DMS53 treated with DMSO at 0.1 percent for 48 hours (cell line): ENCODE data around the gene FADS6.
A peak's percentile ranks its signal among the peaks of the same experiment; 100 is the strongest.

Experiments used
- DNase-seq: peaks from one replicate; lab custom pipeline; 2025; ENCODE audit not compliant: unreplicated experiment; lab: John Stamatoyannopoulos, UW

Gene FADS6

DNA sequence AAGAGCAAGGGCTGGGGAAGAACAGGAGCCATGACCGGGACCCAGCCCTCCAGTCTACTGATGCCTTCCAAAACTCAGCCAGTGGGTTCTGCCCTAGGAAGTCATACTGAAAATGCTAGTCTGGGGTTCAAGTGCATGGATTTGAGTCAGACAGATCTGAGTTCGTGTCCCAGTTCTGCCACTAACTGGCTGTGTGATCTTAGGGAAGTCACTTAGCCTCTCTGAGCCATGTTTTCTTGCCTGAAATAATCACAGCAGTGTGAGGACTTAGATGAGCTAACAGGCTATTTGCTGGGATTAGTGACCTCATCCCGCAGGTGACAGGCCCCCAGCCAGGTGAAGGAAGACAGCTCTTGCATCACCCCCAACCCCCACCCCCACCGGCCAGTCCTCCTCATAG is 38.1 kb downstream of the FADS6 start:
- no peak for DNase-seq

DNA sequence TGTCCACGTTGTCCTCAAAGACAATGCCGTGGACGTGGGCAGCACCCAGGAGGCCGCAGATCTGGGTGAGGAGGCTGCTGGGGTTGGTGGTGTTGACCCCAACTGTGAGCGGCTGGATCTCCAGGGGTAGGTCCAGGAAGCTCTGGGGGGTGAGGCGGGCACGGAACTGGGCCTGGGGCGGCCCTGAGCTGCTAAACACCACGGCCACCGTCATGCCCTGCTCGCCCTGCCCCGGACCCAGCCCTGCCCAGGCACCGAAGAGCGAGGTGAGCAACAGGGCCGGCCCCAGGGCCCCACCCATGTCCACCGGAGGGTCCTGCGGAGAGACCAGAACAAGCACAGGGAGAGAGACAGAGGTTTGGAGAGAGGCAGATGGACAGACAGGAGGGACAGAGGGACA is 38.6 kb downstream of the FADS6 start:
- DNase-seq = no peak

DNA sequence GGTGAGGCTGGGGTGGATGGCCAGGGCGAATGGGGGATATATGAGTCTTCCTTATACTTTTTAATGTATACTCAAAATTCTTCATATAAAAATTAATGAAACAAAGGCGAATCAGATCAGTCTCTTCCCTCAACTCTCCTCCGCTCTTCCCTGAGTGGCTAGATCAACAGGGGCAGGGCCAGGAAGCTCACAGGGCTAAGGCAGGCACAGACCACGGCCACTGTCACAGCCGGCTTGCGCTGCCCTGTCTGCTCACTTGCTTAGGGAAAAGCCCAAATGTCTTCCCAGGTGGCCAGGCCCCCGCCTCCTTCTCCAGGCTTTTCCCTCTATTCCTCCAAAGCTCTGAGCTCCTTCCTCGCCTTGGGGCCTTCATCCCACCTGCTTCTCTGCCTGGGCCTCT is 39.8 kb downstream of the FADS6 start:
- no peak for DNase-seq

DNA sequence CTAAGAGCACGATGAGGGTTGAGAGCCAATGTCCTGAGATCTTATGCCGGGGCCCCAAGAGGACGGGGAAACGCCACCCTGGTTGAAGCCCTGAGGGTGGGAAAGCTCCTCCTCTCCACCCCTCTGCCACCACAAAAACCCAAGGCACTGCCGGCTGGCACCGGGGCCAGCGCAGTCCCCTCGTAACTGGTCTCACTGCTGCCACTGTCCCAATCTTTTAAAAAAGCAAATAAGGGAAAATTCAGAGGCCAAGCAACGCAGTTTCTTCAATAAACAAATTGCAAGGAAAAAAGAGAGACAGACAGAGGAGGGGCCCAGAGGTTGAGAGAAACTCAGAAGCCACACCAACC is 40.4 kb downstream of the FADS6 start:
- no peak for DNase-seq

DNA sequence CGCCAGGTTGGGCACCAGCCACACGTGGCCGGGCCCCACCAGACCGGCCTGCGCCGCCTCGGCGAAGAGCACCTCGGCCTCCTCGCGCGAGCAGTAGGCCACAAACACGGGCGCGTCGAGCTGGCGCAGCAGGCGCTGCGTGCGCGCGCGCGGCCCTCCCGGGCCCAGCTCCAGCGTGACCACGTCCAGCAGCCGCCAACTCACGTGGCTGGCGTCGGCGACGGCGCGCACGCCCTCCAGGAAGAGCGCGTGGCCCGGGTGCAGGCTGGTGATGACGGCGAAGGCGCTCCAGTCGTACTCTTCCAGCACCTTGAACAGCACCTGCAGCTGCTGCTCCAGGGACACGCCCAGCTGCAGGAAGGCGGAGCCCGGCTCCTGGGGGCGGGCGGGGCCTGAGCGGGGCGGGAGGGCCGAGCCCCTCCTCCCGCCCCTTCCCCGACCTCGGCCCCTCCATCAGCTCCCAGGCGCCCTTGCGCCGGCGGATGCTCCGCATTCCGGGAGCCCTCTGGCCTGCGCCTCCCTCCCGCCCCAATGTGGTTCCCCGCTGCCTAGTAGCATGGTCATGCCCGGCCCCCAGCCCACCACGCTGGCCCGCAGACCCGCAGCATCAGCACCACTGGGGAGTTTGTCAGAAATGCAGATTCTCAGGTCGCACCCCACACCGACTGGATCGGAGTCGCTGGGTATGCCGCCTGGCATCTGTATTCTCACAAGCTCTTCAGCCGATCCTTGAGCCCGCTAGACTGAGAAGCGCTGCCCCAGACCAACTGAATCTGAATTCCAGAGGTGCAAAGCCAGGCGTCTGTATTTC is 41.0 kb downstream of the FADS6 start:
- DNase-seq = peak; percentile 58

DNA sequence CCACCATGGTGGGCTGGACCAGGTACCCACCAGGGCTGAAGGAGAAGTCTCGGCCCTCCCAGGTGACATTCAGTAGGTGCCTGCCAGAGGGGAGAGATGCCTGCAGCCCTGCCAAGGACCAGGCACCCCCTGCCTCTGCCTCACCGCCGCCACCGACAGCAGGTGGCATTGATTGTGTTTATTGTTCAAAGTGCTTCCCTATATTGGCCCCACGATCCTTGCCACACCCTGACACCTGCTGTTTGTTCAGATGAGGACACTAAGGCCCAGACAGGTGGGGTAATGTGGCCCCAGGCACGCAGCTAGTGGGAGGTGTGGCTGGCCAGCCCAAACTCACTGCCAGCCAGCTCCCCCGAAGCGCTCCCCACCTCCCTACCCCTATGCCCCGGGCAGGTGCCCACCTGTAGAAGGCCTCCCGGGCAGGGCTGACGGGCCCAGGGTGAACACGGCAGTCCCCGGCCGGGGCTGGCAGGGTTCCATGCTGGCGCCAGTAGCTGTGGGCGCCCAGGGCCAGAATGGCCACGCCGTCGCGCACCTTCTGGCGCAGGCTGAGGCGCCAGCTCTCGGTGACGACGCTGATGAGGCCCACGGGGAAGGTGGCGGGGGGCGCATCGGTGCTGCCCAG is 41.7 kb downstream of the FADS6 start:
- DNase-seq = peak; percentile 85

DNA sequence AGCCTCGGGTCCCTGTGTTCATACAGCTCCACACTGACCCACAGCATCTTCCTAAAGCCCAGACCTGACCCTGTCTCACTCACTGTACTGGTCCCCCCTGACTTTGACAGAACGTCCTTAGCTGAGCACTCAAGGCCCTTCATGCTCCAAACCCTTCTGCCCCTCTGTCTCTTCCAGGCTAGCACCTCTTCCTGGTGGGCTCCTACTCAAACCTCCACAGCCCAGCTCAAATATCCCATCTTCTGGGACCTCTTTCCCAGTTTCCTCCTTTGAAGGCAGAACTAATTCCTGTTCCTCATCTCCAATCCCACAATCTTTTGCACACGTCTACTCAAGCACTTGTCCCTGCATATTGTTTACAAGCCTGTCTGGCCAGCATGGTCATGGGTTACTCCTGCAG is 42.5 kb downstream of the FADS6 start:
- DNase-seq = no peak

DNA sequence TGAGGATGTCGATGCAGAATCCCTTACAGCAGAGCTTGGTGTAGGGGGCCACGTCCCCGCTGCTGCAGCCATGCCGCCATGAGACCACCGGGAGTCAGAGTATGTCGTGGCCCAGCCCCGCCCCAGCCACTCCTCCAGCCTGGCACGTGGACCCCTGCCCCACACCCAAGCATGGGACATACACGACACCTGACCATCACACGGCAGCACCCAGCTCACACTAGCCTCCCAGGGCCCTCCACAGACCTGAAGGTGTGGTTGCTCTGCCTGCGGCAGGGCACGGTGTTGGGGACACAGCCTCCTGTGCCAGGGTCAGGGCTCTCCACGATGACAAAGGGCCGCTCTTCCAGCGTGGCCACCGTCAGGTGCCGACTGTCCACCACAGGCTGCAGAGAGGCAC is 43.1 kb downstream of the FADS6 start:
- DNase-seq = no peak

DNA sequence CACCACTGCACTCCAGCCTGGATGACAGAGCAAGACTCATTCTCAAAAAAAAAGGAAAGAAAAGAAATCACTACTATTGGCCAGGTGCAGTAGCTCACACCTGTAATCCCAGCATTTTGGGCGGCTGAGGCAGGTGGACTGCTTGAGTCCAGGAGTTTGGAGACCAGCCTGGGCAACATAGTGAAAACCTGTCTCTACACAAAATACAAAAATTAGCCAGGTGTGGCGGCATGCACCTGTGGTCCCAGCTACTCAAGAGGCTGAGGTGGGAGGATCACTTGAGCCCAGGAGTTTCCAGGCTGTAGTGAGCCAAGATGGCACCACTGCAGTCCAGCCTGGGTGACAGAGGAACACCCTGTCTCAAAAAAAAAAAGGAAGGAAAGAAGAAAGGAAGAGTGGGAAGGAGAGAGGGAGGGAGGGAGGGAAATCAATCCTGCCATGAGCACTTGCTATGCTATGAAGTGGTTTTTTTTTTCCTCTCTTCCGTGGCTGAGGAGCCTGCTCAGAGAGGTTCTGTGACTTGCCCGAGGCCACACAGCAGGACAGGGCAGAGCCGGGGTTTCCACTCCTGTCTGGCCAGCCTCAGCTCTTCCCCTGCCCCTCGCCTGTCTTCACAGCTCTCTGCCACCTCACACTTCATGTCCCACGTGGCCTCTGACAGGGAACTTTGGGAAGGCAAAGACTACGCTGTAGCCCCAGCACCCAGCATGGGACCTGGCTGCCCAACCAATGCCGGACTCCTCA is 44.6 kb downstream of the FADS6 start:
- DNase-seq = no peak

DNA sequence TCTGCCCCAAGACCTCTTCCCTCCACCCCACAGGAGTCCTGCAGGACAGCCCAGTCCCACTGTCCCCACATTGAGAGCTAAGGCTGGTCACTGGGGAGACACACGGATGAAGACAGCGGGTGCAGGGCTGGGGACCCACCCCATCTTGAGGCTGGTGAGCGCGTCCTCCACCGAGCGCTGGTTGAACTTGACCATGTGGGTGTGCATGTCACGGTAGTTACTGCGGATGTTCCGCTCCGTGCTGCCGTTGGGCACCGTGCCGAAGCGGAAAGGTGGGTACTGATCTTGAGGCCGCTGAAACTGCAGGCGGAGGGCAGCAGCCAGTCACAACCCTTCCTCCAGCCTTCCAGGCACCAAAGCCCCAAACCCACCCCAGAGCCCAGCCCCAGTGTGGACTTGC is 46.8 kb downstream of the FADS6 start:
- DNase-seq = no peak

DNA sequence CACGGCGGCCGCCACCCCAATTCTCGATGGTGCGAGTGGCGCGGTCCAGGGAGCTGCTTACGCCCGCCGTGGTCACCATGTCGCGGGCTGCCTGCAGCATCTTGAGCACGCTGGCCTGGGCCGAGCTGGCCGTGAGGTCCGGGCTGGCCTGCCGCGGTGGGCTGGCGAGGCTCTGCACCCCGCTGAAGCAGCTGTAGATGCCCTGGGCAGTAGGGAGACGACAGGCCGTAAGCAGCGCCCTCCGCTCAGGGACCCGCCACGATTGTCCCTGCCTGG is 50.1 kb downstream of the FADS6 start:
- no peak for DNase-seq

DNA sequence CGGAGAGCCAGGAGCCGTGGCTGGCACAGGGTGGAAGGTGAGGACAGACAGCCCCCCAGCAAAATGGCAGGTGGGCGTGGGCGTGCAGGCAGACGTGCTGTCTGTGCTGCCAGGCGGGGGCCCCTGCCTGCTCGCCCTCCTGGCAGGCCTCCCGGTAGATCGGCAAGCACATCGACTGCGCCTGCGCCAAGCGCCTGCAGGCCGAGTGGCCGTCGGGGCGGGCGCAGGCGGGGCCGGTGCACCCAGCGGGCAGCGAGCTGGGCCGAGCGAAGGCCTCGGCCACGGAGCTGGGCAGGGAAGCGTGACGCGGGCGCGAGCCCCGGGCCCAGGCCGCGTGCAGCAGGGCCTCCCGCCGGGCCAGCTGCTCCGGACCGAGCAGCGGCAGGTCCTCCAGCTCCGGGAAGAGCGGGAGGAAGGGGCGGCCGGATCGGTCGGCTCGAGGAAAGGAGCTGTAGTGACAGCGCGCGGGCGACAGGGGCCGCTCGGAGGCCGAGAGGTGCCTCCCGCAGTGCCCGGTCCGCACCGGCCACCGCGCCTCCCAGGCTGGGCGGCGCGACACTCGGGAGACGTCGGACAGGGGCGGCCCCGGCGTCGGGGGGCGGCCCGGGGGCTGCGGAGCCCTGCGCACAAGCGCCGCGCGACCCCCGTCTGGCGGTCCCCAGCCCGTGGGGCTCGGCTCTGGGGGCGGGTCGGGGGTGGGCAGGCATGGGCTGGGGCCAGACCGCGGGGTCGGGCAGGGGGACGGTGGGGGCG is 50.7 kb downstream of the FADS6 start:
- peak; percentile 56 for DNase-seq

DNA sequence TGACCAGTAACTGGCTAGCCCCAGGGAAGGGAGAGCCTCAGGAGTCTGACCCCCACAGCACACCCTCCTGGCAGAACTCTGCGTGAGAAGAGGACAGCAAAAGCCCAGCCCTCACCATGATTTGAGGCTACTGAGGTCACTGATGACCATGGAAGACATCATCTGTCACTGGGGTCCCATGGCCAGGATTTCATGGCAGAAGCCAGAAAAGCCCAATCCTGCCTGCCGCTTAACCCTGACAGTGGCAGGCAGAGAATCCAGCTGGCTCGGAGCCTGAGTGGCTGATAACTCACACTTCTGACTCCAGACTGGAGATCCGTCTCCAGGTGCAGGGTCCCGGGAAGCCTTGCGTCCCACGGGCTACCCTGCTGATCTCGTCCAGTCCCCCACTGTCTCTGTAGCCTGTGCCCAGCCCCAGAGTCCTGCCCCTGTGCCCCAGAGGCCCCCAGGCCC is 51.3 kb downstream of the FADS6 start:
- no peak for DNase-seq

DNA sequence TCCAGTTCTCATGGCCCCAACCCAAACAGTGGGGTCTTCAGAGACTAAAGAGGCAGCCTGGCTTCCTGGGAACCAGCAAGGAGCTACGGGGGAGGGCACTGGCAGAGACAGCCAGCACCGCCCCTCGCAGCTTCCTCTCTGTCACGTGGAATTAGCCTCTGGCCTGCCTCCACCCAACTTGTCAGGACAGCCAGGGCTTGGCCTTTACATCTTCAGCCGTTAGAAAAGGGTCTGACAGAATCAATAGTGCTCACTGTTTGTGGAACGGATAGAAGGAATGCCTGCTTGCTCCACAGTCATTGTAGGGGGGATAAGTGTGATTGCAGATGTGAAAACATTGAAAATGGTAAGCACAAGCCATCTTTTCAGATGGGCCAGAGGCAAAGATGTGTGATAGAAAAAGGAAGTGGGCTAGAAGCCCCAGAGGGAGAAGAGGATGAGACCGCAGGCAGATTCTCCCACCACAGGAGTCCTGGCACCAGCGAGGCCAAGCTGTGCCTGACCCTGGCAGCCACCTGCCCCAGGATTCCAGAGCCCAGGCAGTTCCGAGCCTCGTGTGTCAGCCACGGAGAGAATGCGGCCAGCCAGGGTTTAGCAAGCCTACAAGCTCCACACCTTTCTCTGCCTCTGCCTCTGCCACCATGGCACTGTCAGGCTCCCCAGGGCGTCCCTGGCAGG is 52.3 kb downstream of the FADS6 start:
- no peak for DNase-seq

DNA sequence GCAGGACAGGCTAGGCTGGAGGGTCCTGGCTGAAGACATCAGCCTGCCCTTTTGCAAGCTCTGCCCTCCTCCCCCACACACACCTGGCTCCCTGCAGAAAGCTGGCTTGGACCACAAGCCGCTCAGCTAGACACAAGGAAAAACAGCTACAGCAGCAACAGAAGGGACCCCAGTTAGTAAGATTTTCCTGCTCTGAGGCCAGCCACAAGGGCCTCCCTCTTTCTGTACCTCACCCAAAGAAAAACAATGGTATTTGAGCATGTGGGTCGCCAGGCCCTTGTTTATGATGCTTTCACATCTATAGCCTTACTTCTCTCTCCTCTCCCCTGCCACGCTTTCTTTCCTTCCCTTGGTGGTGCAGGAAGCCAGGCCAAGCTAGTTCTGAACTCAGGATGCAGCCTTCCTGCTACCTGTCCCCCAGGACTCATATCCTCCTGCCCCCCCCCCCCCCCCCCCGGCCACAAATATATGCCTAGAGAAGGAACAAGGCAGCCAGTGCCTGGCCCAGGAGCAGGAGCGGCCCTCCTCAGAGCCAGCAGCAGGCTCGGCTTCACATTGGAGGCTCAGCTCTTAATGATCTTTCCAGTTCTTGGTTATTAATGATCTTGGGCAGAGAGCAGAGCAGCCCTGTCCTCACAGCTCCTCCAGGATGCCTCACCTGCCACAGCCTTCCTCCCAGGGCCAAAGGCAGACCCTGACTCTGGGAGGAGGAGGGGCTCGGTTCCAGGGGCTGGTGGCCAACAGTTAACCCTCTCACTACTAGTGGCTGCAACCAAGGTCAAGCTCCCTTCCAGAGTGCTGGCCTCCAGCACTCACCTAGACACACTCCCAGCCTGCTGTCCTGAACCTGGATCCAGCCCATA is 53.2 kb downstream of the FADS6 start:
- no peak for DNase-seq

DNA sequence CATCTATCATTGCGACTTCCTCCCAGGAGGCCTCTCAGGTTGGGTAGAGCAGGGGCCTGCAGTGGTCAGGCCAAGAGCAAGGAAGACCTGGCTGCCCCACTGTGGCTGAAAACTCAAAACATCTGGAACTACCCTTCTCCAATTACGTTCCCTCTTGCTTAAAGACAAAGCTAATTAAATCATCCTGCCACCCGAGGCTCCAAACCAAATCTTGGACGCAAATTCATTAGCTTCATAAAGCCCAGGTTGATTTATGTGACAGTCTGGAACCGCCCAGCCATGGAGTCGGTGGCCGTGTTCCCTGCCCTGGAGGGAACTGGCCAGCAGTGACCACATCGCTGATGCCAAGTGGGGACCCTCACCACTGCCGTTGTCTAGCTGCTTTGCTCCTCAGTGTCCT is 55.2 kb downstream of the FADS6 start:
- DNase-seq = no peak

DNA sequence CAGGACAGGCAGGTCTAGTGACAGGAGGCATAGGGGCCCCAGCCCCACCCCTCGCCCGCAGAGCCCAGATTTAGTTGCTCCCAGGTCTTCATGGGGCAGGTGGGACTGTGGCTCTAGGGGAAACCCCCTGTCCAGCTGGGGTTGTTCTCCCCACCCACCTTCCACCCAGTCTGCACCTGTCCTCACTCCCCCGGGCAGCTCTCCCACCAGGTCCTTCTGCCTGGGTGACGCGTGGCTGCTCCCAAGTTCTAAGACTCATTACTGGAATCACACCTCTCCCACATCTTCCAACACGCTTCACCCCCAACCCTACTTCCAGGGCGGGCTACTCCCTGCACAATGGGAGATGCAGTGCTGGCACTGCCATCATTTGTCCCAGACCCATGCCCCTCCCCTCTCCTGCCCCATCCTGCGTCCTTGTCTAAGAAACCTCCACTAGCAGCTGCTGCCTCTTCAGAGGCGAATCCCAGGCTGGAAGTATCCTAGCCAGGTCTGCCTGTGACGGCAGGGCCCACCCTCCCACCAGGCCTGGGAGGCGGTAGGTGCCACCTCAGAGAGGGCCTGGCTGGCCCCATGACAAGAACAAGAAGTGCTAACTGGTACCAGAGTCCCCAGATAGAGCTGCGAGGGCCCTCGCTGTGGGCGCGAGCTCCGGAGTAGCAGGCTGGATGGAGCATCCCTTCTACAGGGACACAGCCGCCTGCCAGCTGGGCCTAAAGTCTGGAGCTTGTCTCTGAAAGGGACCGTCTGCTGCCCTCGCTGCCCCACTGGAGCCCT is 56.6 kb downstream of the FADS6 start:
- DNase-seq = no peak

DNA sequence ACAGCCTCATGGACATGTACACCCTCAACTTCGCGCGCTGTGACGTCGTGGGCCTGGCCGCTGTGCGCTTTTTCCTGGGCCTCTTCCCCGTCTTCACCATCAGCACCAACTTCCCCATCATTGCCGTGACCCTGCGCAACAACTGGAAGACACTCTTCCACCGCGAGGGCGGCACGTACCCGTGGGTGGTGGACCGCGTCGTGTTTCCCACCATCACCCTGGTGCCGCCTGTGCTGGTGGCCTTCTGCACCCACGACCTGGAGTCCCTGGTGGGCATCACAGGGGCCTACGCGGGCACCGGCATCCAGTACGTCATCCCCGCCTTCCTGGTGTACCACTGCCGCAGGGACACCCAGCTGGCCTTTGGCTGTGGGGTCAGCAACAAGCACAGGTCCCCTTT is 57.2 kb downstream of the FADS6 start:
- DNase-seq = no peak
